ENCODE data around the gene MTHFD1L. TPM values are rescaled to one million over a fixed set of nuclear protein-coding genes. Genes with fewer than 3 reads are reported as not detected.

The MTHFD1L gene
- total and polyA plus RNA-seq, 7 donors, result 0.60 to 17.9 (median 3.0) TPM

DNA sequence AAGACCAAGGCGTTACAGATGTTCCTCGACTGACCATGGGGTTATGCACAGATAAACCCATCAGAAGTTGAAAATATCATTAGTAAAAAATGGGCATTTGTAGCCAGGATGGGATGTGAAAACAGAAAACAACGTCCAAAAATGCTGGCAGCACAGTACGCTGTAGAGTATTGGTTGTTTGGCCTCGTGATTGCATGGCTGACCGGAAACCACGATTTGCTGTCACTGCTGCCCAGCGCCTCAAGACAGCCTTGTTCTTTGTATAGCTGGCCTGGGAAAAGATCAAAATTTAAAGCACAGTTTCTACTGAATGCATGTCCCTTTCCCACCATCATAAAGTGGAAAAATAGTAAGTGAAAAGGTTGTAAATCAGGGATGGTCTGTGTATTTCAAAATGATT, 41.9 kb downstream of the MTHFD1L start:
- peak; percentile 34 for DNase-seq
- H3K27me3 ChIP-seq, result no peaks in the 10 kb centered on the region
- intact Hi-C loops (cut with DNase I), result no loop called here
- H3K9me3 ChIP-seq, result no peaks in the 10 kb centered on the region
- TF ChIP-seq, protein P1, sequence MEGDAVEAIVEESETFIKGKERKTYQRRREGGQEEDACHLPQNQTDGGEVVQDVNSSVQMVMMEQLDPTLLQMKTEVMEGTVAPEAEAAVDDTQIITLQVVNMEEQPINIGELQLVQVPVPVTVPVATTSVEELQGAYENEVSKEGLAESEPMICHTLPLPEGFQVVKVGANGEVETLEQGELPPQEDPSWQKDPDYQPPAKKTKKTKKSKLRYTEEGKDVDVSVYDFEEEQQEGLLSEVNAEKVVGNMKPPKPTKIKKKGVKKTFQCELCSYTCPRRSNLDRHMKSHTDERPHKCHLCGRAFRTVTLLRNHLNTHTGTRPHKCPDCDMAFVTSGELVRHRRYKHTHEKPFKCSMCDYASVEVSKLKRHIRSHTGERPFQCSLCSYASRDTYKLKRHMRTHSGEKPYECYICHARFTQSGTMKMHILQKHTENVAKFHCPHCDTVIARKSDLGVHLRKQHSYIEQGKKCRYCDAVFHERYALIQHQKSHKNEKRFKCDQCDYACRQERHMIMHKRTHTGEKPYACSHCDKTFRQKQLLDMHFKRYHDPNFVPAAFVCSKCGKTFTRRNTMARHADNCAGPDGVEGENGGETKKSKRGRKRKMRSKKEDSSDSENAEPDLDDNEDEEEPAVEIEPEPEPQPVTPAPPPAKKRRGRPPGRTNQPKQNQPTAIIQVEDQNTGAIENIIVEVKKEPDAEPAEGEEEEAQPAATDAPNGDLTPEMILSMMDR (IDR thresholded peaks at IDR 0.05), result no peak
- TF ChIP-seq POLR2A (IDR thresholded peaks at IDR 0.05) (no peak), POLR2AphosphoS5 (IDR thresholded peaks at IDR 0.05) (no peak), EP300 (IDR thresholded peaks at IDR 0.05) (no peak)
- no peak overlapping the region for H3K4me3 ChIP-seq
- WGBS, 2 donors, result 89 to 96% methylated on average over 8 of the region's 8 CpGs
- H3K36me3 ChIP-seq, result no peaks in the 10 kb centered on the region
- H3K27ac ChIP-seq, result peak overlapping the region in 3 of 4 donors; percentile 8 to 62 (median 54)
- H3K4me1 ChIP-seq, result peaks cover 0 to 39% (median 20%) of the 10 kb centered on the region in 4 donors

DNA sequence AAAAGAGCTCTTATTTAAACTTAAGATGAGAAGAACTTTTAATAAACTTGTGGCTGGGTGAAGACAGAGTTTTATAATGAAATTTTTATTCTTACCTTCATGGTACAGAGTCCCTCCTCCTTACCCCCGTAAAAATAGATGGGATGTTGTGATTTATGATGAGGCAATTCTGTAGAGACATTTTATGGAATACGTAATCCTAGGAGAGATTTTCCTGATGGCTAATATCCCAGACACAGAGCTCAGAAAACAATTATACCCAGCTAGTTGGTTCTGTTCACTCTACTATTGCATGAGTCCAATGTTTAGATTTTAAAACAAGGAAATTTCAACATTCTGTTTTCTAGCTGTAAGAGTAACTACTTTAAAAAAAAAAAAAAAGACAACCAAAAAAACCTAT, 43.4 kb downstream of the MTHFD1L start:
- no peak for TF ChIP-seq POLR2A (IDR thresholded peaks at IDR 0.05)
- TF ChIP-seq EP300 (IDR thresholded peaks at IDR 0.05), result no peak
- TF ChIP-seq, protein P1 (IDR thresholded peaks at IDR 0.05), result no peak
- no peak for TF ChIP-seq POLR2AphosphoS5 (IDR thresholded peaks at IDR 0.05)
- no peaks in the 10 kb centered on the region for H3K27me3 ChIP-seq
- no peak overlapping the region for H3K4me3 ChIP-seq
- H3K36me3 ChIP-seq, result no peaks in the 10 kb centered on the region
- H3K4me1 ChIP-seq, result peaks cover 0 to 32% (median 16%) of the 10 kb centered on the region in 4 donors
- no peak for DNase-seq
- WGBS, 2 donors, result 34 to 67% methylated on average over 2 of the region's 2 CpGs
- H3K27ac ChIP-seq, result peak overlapping the region in 2 of 4 donors; percentile 43 to 62
- H3K9me3 ChIP-seq, result no peaks in the 10 kb centered on the region
- intact Hi-C loops (cut with DNase I), result no loop called here

DNA sequence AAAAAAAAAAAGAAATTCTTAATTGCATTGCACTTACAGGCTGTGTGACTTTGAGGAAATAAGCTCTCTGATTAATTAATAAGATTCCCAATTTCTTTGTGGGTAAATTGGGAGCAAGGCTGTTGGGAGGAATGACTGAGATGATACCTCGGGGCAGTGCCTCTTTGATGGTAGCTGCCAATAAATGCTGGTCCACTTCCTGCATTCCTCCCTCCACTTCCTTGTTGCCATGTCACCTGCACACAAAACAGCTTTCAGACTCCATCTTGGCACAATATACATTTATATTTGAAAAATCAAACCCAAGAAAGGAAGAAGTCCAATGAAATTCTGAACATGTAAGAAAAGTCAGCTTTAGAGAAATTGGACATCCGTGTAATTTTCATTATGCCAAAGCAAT, 45.1 kb downstream of the MTHFD1L start:
- TF ChIP-seq POLR2AphosphoS5 (IDR thresholded peaks at IDR 0.05), result no peak
- TF ChIP-seq EP300 (IDR thresholded peaks at IDR 0.05), result no peak
- TF ChIP-seq, protein P1 (IDR thresholded peaks at IDR 0.05), result no peak
- TF ChIP-seq POLR2A (IDR thresholded peaks at IDR 0.05), result no peak
- no peak for DNase-seq
- Histone ChIP-seq H3K27me3 (no peaks in the 10 kb centered on the region), H3K4me1 (peaks cover 0 to 32% (median 16%) of the 10 kb centered on the region in 4 donors), H3K27ac (no peak overlapping the region), H3K9me3 (no peaks in the 10 kb centered on the region), H3K4me3 (no peak overlapping the region), H3K36me3 (no peaks in the 10 kb centered on the region)
- intact Hi-C loops (cut with DNase I), result no loop called here
- WGBS, 2 donors, result 17 to 32% methylated on average over 2 of the region's 2 CpGs

DNA sequence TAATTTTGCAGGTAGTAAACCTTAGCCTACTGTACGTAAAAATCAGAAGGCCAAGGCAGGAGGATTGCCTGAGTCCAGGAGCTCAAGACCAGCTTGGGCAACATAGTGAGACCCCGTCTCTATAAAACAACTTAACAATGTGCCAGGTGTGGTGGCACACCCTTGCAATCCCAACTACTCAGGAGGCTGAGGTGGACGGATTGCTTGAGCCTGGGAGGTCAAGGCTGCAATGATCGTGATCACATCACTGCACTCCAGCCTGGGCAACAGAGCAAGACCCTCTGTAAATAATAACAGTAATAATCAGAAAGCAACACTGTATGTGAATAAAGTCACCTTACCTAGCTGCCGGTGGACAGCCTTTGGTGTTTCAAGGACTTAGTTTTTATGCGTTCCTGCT, 48.9 kb downstream of the MTHFD1L start:
- Histone ChIP-seq H3K9me3 (no peaks in the 10 kb centered on the region), H3K27ac (no peak overlapping the region), H3K27me3 (no peaks in the 10 kb centered on the region), H3K4me1 (peaks cover 0 to 3% (median under 1%) of the 10 kb centered on the region in 4 donors), H3K4me3 (no peak overlapping the region), H3K36me3 (peaks cover 0 to 8% (median 2%) of the 10 kb centered on the region in 4 donors)
- WGBS, 2 donors, result 95 to 96% methylated on average over 6 of the region's 6 CpGs
- TF ChIP-seq EP300 (IDR thresholded peaks at IDR 0.05), result no peak
- TF ChIP-seq, protein P1 (IDR thresholded peaks at IDR 0.05), result no peak
- TF ChIP-seq POLR2A (IDR thresholded peaks at IDR 0.05), result no peak
- no peak for TF ChIP-seq POLR2AphosphoS5 (IDR thresholded peaks at IDR 0.05)
- DNase-seq, result no peak
- intact Hi-C loops (cut with DNase I), result no loop called here
